Measurements from ENCODE around the gene THEMIS. TPM values are rescaled to one million over a fixed set of nuclear protein-coding genes. Genes with fewer than 3 reads are reported as not detected.

The THEMIS gene
- total RNA-seq, 4 donors from 2014 or later, result 3.8 to 9.1 (median 6.0) TPM

DNA sequence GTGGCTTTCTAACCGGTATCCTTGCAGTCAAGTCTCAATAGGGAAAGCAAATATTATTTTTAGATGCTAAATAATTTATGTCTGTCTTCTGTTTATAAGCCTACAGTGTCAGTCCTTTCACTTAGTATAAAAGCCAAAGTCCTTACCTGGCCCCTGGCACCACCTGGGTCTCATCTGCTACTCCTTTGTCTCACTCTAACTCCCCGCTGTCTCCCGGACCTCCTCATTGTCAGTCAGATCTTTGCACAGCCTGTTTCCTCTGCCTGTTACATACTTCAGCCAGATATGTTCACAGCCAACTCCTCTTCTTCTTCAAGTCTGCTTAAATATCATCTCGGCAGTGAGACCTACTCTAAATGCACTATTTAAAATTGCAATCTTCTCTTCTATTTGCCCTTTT lies 84.2 kb downstream of the THEMIS start:
- TF ChIP-seq POLR2A (IDR thresholded peaks at IDR 0.05), result no peak
- TF ChIP-seq, protein P1, sequence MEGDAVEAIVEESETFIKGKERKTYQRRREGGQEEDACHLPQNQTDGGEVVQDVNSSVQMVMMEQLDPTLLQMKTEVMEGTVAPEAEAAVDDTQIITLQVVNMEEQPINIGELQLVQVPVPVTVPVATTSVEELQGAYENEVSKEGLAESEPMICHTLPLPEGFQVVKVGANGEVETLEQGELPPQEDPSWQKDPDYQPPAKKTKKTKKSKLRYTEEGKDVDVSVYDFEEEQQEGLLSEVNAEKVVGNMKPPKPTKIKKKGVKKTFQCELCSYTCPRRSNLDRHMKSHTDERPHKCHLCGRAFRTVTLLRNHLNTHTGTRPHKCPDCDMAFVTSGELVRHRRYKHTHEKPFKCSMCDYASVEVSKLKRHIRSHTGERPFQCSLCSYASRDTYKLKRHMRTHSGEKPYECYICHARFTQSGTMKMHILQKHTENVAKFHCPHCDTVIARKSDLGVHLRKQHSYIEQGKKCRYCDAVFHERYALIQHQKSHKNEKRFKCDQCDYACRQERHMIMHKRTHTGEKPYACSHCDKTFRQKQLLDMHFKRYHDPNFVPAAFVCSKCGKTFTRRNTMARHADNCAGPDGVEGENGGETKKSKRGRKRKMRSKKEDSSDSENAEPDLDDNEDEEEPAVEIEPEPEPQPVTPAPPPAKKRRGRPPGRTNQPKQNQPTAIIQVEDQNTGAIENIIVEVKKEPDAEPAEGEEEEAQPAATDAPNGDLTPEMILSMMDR (IDR thresholded peaks at IDR 0.05), result no peak
- H3K4me3 ChIP-seq, result no peak overlapping the region
- no peaks in the 10 kb centered on the region for H3K4me1 ChIP-seq
- H3K27me3 ChIP-seq, result no peaks in the 10 kb centered on the region
- H3K9me3 ChIP-seq, result no peaks in the 10 kb centered on the region
- no peak overlapping the region for H3K27ac ChIP-seq
- H3K36me3 ChIP-seq, result no peaks in the 10 kb centered on the region
- no peak for DNase-seq

DNA sequence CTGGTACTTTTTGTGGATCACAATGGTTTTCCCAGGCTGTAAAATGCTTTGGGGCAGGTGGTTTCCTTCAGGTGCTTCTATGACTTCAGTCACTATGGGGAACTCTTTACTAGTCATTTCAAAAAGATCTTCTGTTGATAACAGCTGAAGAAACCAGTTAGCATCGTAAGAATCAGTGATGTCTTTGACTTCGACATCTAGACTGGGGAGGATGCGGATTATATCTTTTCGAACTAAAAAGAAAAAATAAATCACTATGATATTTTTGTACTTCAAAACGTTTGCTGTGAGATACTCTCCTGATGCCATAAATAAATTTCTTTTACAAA lies 87.2 kb downstream of the THEMIS start:
- Histone ChIP-seq H3K27me3 (no peaks in the 10 kb centered on the region), H3K9me3 (no peaks in the 10 kb centered on the region), H3K4me1 (no peaks in the 10 kb centered on the region), H3K4me3 (no peak overlapping the region), H3K36me3 (no peaks in the 10 kb centered on the region), H3K27ac (no peak overlapping the region)
- no peak for DNase-seq
- TF ChIP-seq, protein P1 (IDR thresholded peaks at IDR 0.05), result no peak
- no peak for TF ChIP-seq POLR2A (IDR thresholded peaks at IDR 0.05)

DNA sequence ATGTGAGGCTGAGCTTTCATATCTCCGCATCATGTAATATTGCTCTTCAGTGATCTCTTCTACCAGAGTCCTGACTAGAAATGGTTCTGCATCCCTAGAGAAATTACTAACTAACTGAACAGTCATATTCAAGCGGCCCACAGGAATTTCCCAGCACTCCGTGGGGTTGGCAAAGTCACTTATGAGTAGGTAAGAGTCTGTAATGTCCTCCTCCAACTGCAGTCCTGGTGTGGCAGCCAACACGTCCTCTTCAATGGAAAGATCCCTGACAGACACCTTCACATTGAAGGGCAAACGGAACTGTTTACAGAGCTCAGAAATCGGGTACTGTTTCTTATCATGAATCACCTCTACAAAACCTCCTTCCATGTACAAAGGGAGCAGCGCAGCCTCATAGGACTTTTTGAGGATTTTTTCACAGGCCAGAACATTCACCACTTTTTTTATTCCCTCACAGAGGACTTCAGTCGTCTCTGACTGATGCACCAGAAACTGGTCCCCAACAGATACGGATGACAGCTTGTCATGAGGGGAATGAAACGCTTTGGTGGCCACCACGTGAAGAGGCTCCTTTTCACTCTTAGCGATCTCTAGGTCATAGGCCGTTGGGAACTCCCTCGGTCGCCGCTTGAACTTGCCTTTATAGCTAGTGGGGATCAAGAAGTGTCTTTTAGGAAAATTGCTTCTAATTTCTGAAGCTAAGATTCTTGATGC lies 87.7 kb downstream of the THEMIS start:
- no peak overlapping the region for H3K4me3 ChIP-seq
- DNase-seq, result no peak
- TF ChIP-seq, protein P1 (IDR thresholded peaks at IDR 0.05), result no peak
- TF ChIP-seq POLR2A (IDR thresholded peaks at IDR 0.05), result no peak
- no peak overlapping the region for H3K27ac ChIP-seq
- H3K36me3 ChIP-seq, result no peaks in the 10 kb centered on the region
- no peaks in the 10 kb centered on the region for H3K4me1 ChIP-seq
- no peaks in the 10 kb centered on the region for H3K27me3 ChIP-seq
- no peaks in the 10 kb centered on the region for H3K9me3 ChIP-seq

DNA sequence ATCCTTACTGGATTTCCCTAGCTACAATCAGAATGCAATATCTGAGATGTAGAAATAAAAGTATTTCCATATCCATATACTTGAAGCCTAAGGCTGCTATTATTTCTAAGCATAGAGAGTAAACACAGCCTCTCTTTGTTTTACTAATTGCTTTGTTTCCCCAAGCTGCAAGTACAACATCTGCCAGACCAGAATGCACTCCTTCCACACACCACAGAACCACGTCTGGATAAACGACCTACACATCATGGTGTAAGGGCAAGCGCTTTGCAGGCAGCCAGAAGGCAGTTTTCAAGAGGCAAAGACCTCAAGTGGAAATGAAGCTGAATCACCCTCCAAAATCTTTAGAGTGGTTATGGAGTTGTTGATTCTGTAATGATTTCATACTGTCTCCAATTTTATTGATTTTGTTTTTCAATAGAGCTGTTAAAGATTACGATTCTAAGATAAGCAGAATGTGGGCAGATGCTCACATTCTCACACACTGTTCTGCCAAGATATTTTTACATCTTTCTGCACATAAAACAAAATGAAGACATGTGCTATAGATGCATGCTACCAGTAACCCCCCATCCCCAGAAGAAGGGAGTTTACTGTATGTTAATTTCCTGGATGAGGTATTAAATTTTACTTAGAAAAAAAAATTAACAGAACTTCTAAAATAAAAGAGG lies 88.8 kb downstream of the THEMIS start:
- Histone ChIP-seq H3K4me1 (no peaks in the 10 kb centered on the region), H3K36me3 (no peaks in the 10 kb centered on the region), H3K27ac (no peak overlapping the region), H3K9me3 (no peaks in the 10 kb centered on the region), H3K4me3 (no peak overlapping the region), H3K27me3 (no peaks in the 10 kb centered on the region)
- DNase-seq, result no peak
- TF ChIP-seq, protein P1 (IDR thresholded peaks at IDR 0.05), result no peak
- no peak for TF ChIP-seq POLR2A (IDR thresholded peaks at IDR 0.05)

DNA sequence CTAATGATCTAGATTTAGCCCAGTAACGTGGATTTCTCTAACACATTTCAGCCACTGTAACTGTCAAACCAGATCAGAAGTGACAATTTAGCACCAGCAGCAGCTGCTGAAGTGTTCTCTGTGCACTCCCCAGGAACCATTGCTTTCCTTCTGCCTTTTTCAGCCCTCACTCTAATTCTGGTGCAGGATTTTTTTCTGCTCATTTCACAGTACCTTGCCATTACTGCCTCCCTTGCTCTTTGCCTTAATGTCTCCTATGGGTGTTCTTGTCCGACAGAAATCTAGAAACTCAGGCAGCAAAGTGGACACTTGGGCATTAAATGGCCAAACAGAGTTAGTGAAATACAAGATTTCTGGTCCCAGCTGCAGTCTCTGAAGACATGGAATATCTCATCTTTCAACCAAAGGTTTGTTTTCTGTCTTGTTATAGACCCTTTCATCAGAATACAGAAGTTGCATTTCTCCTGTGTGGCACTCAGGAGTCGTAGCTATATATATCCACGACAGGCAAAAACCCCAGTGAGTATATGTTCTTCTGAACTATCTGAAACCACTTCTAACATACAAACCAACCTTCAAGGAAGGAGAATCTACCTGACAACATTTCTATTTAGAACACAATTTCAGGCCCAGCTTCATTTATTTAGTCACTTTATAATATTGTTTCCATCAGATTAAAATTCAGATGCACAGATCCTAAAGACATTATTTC lies 92.9 kb downstream of the THEMIS start:
- H3K4me3 ChIP-seq, result no peak overlapping the region
- no peaks in the 10 kb centered on the region for H3K36me3 ChIP-seq
- no peak for DNase-seq
- TF ChIP-seq, protein P1 (IDR thresholded peaks at IDR 0.05), result no peak
- TF ChIP-seq POLR2A (IDR thresholded peaks at IDR 0.05), result no peak
- H3K27me3 ChIP-seq, result no peaks in the 10 kb centered on the region
- H3K27ac ChIP-seq, result no peak overlapping the region
- no peaks in the 10 kb centered on the region for H3K4me1 ChIP-seq
- H3K9me3 ChIP-seq, result no peaks in the 10 kb centered on the region

Data from Peyer's patch (tissue), 4 donors.